ENCODE results near the gene SMAD3.
A peak's percentile ranks its signal among the peaks of the same experiment; 100 is the strongest.

Gene SMAD3

GRCh38 chr15:67096546-67097294, 31.3 kb downstream of the SMAD3 start:
- no peak for DNase-seq (ENCODE audit: low spot score)

DNA sequence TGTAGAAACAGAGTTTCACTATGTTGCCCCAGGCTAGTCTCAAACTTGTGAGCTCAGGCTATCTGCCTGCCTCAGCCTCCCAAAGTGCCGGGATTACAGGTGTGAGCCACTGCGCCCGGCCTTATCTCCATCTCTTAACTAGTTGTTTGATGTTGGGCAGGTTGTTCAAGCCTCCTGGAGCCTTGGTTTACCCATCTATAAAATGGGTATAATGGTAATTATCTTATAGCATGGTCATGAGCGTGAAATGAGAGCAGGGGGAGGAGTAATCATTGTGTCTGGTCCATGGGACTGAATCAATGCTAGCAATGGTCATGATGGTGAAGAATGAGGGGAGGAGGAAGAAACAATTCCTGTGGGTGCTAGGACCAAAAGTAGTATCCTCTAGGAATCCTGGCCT, 32.0 kb downstream of the SMAD3 start:
- DNase-seq (ENCODE audit: low spot score): no peak

- DNase-seq (ENCODE audit: low spot score): peak; percentile 59
Observed at GRCh38 chr15:67097930-67098740, 32.7 kb downstream of the SMAD3 start.

- no peak for DNase-seq (ENCODE audit: low spot score)
Observed at GRCh38 chr15:67098768-67099282, 33.4 kb downstream of the SMAD3 start.

GRCh38 chr15:67100124-67100791, 34.9 kb downstream of the SMAD3 start:
- no peak for DNase-seq (ENCODE audit: low spot score)

DNA sequence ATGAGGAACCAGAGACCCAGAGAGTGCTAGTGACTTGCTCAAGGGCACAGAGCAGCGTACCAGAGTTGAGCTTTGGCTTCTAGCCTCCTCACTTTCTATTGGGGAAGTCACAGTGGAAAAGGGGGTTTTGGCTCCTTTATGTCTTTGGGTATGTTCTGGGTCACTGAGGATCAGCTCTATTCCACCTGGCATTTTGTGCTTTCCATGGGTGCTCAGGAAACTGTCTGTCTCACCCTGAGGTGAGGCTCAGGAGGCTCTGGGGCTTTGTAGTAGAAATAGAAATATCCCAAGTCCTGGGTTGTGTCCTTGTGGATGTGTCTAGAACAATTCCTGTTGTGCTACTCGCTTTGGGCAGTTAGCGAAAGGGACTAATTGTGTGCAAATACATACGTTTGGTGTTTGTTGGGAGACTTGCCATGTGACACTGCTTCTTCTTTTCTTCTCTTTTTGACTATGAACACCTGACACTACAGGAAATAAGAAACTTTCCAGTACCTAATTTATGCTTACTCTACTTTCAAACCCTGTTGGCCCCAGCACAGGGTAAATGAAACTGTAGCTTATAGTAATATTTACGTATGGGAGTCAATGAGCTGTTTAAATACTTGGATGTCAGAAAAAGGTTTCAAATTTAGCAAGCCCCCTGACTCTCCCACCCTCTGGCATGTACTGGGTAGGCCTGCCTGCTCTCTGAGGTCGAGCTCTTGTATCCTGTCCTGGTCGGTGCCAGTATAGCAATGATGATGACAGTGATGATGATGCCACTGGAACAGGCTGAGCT, 35.6 kb downstream of the SMAD3 start:
- DNase-seq (ENCODE audit: low spot score): no peak

GRCh38 chr15:67101911-67102598, 36.7 kb downstream of the SMAD3 start:
- DNase-seq (ENCODE audit: low spot score): no peak

- no peak for DNase-seq (ENCODE audit: low spot score)
Observed at GRCh38 chr15:67102599-67102929, 37.2 kb downstream of the SMAD3 start.

GRCh38 chr15:67103021-67103420, 37.6 kb downstream of the SMAD3 start:
- no peak for DNase-seq (ENCODE audit: low spot score)

DNA sequence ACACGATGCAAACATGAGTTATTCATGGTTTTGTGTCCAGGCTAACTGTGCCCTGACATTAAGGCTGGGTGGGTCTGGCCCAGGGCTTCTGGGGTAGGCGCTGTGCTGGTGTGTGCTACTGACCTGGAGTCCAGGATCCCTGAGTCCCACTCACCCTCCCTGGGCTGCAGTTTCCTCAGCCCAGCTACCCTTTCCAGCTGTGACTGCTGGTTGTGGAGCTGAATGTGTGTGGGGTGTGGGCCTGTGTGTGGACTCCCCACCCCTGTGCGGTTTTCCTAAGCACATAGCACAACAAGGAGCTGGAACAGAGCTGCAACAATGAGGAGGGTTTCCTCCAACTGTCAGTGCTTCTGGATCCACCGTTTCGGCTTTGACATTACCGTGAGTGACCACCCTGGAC, 38.0 kb downstream of the SMAD3 start:
- DNase-seq (ENCODE audit: low spot score): no peak

DNA sequence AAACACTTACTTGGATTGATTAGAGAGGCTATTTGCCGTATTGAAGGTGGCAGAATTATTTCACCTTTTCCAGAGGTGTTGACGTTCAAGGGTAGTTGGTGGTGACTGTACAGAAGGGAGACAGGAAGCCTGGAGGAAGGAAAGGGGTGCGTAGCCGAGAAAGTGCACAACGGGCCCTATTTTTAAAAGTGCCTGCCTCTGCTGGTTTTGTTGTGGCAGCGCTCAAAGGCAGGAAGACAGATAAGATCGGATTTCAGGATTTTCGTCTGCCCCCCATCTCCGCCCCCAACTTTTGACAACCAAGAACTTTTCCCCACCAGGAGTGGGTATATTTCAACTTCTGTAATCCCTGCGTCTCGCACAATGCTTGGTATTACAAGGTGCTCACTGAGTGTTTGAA, 38.5 kb downstream of the SMAD3 start:
- no peak for DNase-seq (ENCODE audit: low spot score)

- no peak for DNase-seq (ENCODE audit: low spot score)
Observed at GRCh38 chr15:67104510-67104909, 39.1 kb downstream of the SMAD3 start.

GRCh38 chr15:67105065-67105951, 39.9 kb downstream of the SMAD3 start:
- peak; percentile 92 for DNase-seq (ENCODE audit: low spot score)

DNA sequence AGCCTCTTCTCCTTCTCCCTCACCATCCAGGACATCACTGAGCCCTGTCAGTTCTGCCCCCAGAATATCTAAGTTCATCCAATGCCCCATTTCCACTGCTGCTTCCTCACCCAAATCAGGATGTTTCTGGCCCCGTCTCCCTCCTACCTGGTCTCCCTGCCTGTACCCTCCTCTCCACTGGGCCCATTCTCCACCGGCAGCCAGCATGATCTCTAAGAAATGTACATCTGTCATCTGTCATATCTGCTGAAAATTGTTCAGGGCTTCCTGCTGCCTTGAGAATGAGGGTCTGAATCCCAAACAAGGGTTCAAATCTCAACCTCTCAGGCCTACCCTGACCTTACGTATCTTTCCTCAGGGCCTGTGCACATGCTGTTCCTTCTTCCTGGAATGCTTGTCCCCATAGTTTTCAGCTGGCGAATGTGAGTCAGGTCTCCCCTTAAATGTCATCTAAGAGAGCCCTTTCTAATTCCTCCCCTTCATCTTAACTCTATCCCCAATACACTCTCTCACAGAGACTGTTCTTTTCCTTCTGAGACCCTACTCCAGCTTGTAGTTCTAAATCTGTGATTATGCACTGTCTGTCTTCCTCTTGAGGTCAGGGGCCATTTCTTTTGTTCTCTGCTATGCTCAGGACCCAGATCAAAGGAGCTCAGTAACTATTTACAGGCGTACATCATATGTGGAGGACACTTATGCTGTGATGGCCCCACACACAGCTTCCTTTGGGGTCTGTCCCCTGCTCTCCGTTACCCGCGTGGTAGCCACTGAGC, 40.8 kb downstream of the SMAD3 start:
- no peak for DNase-seq (ENCODE audit: low spot score)

GRCh38 chr15:67106764-67107013, 41.3 kb downstream of the SMAD3 start:
- DNase-seq (ENCODE audit: low spot score): no peak

GRCh38 chr15:67107014-67107812, 41.8 kb downstream of the SMAD3 start:
- peak; percentile 92 for DNase-seq (ENCODE audit: low spot score)

DNA sequence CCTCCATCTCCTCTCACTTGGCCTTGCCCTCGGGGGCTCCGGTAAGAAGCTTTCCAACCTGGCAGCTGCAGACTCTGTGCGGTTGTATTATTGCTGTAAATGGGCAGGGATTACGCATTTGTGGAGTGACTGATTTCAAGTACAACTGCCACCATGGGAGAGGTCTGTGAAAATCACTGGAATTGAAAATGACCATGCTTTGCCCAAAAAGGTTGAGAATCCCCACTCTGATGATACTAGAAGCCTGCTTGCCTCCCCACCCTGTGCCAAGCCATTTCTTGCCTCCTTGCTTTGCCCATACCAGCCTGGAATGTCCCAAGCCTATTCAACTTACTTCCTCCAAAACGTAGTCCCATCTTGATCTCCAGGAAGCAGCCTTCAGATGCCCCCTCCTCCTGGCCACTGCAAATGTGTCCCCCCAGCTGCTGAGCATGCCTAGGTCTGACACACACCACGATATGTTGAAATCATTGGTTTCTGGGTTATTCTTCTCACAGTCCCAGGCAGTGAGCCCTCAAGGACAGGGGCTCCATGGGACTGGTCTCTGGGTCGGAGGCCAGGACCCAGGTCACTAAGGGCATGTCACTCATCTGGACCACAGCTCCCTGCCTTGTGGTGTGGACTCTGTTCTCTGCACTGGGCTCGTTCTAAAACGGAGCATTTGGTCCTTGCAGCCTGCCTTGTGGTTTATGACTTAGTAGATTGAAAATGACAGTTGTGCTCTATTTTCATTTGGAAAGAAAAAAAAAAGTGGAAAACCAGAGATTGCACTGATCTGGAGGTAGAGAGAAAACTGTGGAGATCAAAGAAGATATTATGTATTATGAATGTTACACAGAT, 42.9 kb downstream of the SMAD3 start:
- DNase-seq (ENCODE audit: low spot score): no peak
